HEK293 (cell line): Measurements from ENCODE around the gene DYNLL2.

ENCODE experiments used
- CTCF ChIP-seq: fragments of 450-650 bp; formaldehyde crosslinking; IDR thresholded peaks from 2 replicates; pipeline ENCODE4 v1.5.1; 2016; ENCODE audit warnings: missing biosample characterization, missing genetic modification characterization
- GLI4 ChIP-seq: fragments of 450-650 bp; formaldehyde crosslinking; IDR thresholded peaks from 2 replicates; pipeline ENCODE4 v1.5.1; 2016; ENCODE audit warnings: missing biosample characterization, missing genetic modification characterization
- INSM2 ChIP-seq: fragments of 450-650 bp; formaldehyde crosslinking; IDR thresholded peaks from 2 replicates; pipeline ENCODE4 v1.5.1; 2016; ENCODE audit warnings: missing biosample characterization, missing genetic modification characterization
- MYNN ChIP-seq: fragments of 450-650 bp; formaldehyde crosslinking; IDR thresholded peaks from 2 replicates; pipeline ENCODE4 v1.5.1; 2016; ENCODE audit warnings: missing biosample characterization, missing genetic modification characterization, borderline replicate concordance
- PRDM6 ChIP-seq: fragments of 450-650 bp; formaldehyde crosslinking; IDR thresholded peaks from 2 replicates; pipeline ENCODE4 v1.5.1; 2017; ENCODE audit warnings: missing biosample characterization, missing genetic modification characterization
- SCRT1 ChIP-seq: fragments of 450-650 bp; formaldehyde crosslinking; IDR thresholded peaks from 2 replicates; pipeline ENCODE4 v1.5.1; 2016; ENCODE audit warnings: missing biosample characterization, missing genetic modification characterization, borderline replicate concordance
- ZBTB7A ChIP-seq: fragments of 450-650 bp; formaldehyde crosslinking; IDR thresholded peaks from 2 replicates; pipeline ENCODE4 v1.5.1; 2016; ENCODE audit warnings: low read depth, missing biosample characterization, missing genetic modification characterization
- ZEB2 ChIP-seq: fragments of 450-650 bp; formaldehyde crosslinking; IDR thresholded peaks from 2 replicates; pipeline ENCODE4 v1.5.1; 2016; ENCODE audit warnings: missing biosample characterization, missing genetic modification characterization
- ZNF121 ChIP-seq: fragments of 450-650 bp; formaldehyde crosslinking; IDR thresholded peaks from 2 replicates; pipeline ENCODE4 v1.5.1; 2016; ENCODE audit warnings: missing biosample characterization, missing genetic modification characterization
- ZNF785 ChIP-seq: fragments of 450-650 bp; formaldehyde crosslinking; IDR thresholded peaks from 2 replicates; pipeline ENCODE4 v1.5.1; 2016; ENCODE audit warnings: missing biosample characterization, missing genetic modification characterization
- TF ChIP-seq, protein P1 (sequence below): fragments of 450-650 bp; formaldehyde crosslinking; IDR thresholded peaks from 2 replicates; pipeline ENCODE4 v1.5.1; 2016; ENCODE audit warnings: missing biosample characterization, missing genetic modification characterization

- TF ChIP-seq MYNN (tag by site-specific recombination): no peak
- no peak for TF ChIP-seq SCRT1 (tag by site-specific recombination)
- no peak for TF ChIP-seq CTCF (tag by site-specific recombination)
- no peak for TF ChIP-seq ZEB2 (tag by site-specific recombination)
- no peak for TF ChIP-seq PRDM6
- TF ChIP-seq INSM2 (tag by site-specific recombination): no peak
- TF ChIP-seq, protein P1, sequence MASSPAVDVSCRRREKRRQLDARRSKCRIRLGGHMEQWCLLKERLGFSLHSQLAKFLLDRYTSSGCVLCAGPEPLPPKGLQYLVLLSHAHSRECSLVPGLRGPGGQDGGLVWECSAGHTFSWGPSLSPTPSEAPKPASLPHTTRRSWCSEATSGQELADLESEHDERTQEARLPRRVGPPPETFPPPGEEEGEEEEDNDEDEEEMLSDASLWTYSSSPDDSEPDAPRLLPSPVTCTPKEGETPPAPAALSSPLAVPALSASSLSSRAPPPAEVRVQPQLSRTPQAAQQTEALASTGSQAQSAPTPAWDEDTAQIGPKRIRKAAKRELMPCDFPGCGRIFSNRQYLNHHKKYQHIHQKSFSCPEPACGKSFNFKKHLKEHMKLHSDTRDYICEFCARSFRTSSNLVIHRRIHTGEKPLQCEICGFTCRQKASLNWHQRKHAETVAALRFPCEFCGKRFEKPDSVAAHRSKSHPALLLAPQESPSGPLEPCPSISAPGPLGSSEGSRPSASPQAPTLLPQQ (tag by site-specific recombination): no peak
- no peak for TF ChIP-seq ZNF121
- no peak for TF ChIP-seq ZBTB7A (tag by site-specific recombination)
- no peak for TF ChIP-seq GLI4 (tag by site-specific recombination)
- TF ChIP-seq ZNF785: no peak
Observed at GRCh38 chr17:58082341-58082869, 814 bp upstream of the DYNLL2 start.
